ENCODE measurements around the gene SDK1.

- TF ChIP-seq CTCF (IDR thresholded peaks at IDR 0.05) (no peak), POLR2AphosphoS5 (IDR thresholded peaks at IDR 0.05) (no peak)
Measured at GRCh38 chr7:3956949-3957348, 655.9 kb downstream of the SDK1 start.
